GM10266 (cell line): ENCODE data around the gene OR5C1.

Experiments
- DNase-seq: peaks from one replicate; pipeline ENCODE4 v3.0.0; 2012; ENCODE audit errors: extremely low spot score
- TF ChIP-seq, protein P1 (sequence below): IDR thresholded peaks from 2 replicates; pipeline ENCODE4 v1.5.1; 2012; ENCODE audit warnings: mild to moderate bottlenecking, low read depth; ENCODE audit not compliant: control insufficient read depth, insufficient read depth; ENCODE audit errors: missing control alignments

The OR5C1 gene

DNA sequence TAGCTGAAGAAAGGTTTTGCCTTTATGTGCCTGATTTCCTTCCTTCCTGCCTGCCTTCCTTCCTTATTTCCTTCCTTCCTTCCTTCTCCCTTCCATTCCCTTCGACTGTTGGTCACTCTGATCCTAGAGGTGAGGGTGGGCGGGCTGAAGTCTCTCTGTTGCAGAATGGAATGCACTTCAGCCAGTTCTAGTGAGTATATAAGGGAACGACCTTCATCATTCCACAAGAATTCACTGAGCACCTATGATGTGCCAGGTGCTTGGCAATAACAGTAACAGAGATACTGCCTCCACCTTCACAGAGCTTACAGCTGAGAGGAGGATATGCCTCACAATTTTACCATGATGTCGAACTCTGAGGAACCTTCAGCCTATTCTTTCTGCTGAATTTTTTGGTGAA lies 8.7 kb upstream of the OR5C1 start:
- TF ChIP-seq, protein P1, sequence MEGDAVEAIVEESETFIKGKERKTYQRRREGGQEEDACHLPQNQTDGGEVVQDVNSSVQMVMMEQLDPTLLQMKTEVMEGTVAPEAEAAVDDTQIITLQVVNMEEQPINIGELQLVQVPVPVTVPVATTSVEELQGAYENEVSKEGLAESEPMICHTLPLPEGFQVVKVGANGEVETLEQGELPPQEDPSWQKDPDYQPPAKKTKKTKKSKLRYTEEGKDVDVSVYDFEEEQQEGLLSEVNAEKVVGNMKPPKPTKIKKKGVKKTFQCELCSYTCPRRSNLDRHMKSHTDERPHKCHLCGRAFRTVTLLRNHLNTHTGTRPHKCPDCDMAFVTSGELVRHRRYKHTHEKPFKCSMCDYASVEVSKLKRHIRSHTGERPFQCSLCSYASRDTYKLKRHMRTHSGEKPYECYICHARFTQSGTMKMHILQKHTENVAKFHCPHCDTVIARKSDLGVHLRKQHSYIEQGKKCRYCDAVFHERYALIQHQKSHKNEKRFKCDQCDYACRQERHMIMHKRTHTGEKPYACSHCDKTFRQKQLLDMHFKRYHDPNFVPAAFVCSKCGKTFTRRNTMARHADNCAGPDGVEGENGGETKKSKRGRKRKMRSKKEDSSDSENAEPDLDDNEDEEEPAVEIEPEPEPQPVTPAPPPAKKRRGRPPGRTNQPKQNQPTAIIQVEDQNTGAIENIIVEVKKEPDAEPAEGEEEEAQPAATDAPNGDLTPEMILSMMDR: no peak
- no peak for DNase-seq

- DNase-seq: no peak
- TF ChIP-seq, protein P1: no peak
Observed at GRCh38 chr9:122781671-122782070, 7.1 kb upstream of the OR5C1 start.

GRCh38 chr9:122785269-122785668 lies 3.5 kb upstream of the OR5C1 start:
- no peak for DNase-seq
- TF ChIP-seq, protein P1: no peak

GRCh38 chr9:122786338-122786737 lies 2.4 kb upstream of the OR5C1 start:
- no peak for DNase-seq
- TF ChIP-seq, protein P1: no peak

- TF ChIP-seq, protein P1: no peak
- DNase-seq: no peak
Observed at GRCh38 chr9:122789256-122790046, 718 bp downstream of the OR5C1 start.

DNA sequence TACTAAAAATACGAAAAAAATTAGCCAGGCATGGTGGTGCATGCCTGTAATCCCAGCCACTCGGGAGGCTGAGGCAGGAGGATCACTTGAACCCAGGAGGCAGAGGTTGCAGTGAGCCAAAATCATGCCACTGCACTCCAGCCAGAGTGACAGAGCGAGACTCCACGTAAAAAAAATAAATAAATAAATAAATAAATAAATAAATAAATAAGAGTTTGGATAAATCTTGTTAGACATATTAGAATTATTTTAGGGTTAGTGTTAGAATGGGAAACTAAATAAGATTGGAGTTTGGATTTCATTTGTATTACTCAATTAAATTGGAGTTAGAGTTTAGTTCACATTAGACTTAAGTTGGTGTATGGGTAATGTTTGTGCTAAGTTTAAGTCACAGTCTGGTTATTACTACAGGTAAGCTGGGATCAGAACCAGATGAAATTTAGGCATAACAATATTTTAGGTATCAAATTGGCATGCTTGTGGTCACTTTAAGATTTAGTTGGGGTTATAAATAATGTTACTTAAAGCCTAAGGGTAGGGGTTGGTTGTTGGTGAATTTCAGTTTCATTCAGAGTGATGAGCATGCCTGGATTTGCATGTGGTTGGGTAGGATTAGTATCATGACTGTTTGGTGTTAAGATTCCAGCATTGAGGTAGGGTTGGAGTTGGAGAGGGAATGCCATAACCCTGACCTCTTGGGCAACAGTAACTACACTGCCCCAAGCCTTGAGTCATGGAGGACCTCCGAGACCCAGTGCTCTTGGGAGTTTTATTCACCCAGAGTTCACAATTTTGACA lies 3.3 kb downstream of the OR5C1 start:
- TF ChIP-seq, protein P1: no peak
- no peak for DNase-seq

GRCh38 chr9:122797316-122798063 lies 8.8 kb downstream of the OR5C1 start:
- TF ChIP-seq, protein P1: no peak
- DNase-seq: no peak
